Measurements from ENCODE around the gene RNGTT.

The RNGTT gene

GRCh38 chr6:88671624-88672023 lies 291.8 kb downstream of the RNGTT start:
- no peak for DNase-seq (ENCODE audit: low read depth)
- TF ChIP-seq CTCF (conservative IDR thresholded peaks at IDR 0.05; ENCODE audit: low read length): no peak
- H3K4me3 ChIP-seq (ENCODE audit: low read length): no peak overlapping the region

GRCh38 chr6:88670369-88670768 lies 293.0 kb downstream of the RNGTT start:
- DNase-seq (ENCODE audit: low read depth): no peak
- TF ChIP-seq CTCF (conservative IDR thresholded peaks at IDR 0.05; ENCODE audit: low read length): no peak

GRCh38 chr6:88669475-88669874 lies 293.9 kb downstream of the RNGTT start:
- no peak for DNase-seq (ENCODE audit: low read depth)
- no peak for TF ChIP-seq CTCF (conservative IDR thresholded peaks at IDR 0.05; ENCODE audit: low read length)
- H3K4me3 ChIP-seq (ENCODE audit: low read length): no peak overlapping the region

More at GRCh38 chr6:88670369-88670768, 293.0 kb downstream of the RNGTT start:
- no peak overlapping the region for H3K4me3 ChIP-seq (ENCODE audit: low read length)

- H3K4me3 ChIP-seq (ENCODE audit: low read length): no peak overlapping the region
- DNase-seq (ENCODE audit: low read depth): no peak
- no peak for TF ChIP-seq CTCF (conservative IDR thresholded peaks at IDR 0.05; ENCODE audit: low read length)
Observed at GRCh38 chr6:88666901-88667300, 296.5 kb downstream of the RNGTT start.

- no peak for TF ChIP-seq CTCF (conservative IDR thresholded peaks at IDR 0.05; ENCODE audit: low read length)
- H3K4me3 ChIP-seq (ENCODE audit: low read length): no peak overlapping the region
- DNase-seq (ENCODE audit: low read depth): no peak
Observed at GRCh38 chr6:88665131-88665530, 298.3 kb downstream of the RNGTT start.

- no peak for DNase-seq (ENCODE audit: low read depth)
- no peak overlapping the region for H3K4me3 ChIP-seq (ENCODE audit: low read length)
- no peak for TF ChIP-seq CTCF (conservative IDR thresholded peaks at IDR 0.05; ENCODE audit: low read length)
Observed at GRCh38 chr6:88663801-88664200, 299.6 kb downstream of the RNGTT start.

GRCh38 chr6:88662653-88663174 lies 300.7 kb downstream of the RNGTT start:
- no peak overlapping the region for H3K4me3 ChIP-seq (ENCODE audit: low read length)
- no peak for TF ChIP-seq CTCF (conservative IDR thresholded peaks at IDR 0.05; ENCODE audit: low read length)
- DNase-seq (ENCODE audit: low read depth): no peak
